Fibroblast of pulmonary artery (primary cell): ENCODE measurements around the gene WNT3A.

Source experiments
- DNase-seq: peaks from one replicate; pipeline ENCODE4 v3.0.0-alpha.2; 2010; ENCODE audit warnings: low read depth
- H3K4me3 ChIP-seq: replicated peaks from 2 replicates; pipeline ENCODE4 v1.5.1; 2011; ENCODE audit warnings: low read depth, mild to moderate bottlenecking, control low read depth, low read length, moderate library complexity
- TF ChIP-seq, protein P1 (sequence below): IDR thresholded peaks from 2 replicates; pipeline ENCODE4 v1.5.1; 2011; ENCODE audit warnings: mild to moderate bottlenecking, control low read depth, low read length, inconsistent platforms; ENCODE audit errors: missing control alignments

Gene WNT3A

GRCh38 chr1:228070851-228071250 lies 64.1 kb downstream of the WNT3A start:
- no peak overlapping the region for H3K4me3 ChIP-seq
- TF ChIP-seq, protein P1, sequence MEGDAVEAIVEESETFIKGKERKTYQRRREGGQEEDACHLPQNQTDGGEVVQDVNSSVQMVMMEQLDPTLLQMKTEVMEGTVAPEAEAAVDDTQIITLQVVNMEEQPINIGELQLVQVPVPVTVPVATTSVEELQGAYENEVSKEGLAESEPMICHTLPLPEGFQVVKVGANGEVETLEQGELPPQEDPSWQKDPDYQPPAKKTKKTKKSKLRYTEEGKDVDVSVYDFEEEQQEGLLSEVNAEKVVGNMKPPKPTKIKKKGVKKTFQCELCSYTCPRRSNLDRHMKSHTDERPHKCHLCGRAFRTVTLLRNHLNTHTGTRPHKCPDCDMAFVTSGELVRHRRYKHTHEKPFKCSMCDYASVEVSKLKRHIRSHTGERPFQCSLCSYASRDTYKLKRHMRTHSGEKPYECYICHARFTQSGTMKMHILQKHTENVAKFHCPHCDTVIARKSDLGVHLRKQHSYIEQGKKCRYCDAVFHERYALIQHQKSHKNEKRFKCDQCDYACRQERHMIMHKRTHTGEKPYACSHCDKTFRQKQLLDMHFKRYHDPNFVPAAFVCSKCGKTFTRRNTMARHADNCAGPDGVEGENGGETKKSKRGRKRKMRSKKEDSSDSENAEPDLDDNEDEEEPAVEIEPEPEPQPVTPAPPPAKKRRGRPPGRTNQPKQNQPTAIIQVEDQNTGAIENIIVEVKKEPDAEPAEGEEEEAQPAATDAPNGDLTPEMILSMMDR = no peak
- DNase-seq = no peak

DNA sequence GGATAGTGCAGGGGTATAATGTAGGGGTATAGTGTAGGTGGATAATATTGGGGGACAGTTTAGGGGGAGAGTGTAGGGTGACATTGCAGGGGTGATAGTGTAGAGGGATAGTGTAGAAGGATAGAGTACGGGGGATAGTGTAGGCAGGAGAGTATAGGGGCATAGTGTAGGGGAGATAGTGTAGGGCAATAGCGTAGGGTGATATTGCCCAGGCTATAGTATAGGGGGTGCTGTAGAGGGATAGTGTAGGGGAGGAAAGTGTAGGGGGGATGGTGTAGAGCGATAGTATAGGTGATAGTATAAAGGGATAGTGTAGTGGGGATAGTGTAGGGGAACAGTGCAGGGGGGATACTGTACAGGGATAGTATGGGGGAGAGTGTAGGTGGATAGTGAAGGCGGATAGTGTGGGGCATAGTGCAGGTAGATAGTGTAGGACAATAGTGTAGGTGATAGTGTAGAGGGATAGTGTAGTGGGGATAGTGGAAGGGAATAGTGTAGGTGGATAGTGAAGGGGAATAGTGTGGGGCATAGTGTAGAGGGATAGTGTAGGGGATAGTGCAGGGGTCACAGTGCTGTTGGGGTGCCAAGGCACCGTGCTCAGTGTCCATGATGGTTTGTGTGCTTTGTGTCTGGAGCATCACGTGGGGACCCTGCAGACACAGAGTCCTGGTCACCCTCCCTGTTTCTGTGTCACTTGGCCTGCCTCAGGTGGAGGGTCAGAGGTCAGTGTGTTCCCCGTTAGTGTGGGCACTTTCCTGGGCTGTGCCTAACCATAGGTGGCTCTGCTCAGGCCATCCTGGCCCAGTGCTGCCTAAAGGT lies 65.2 kb downstream of the WNT3A start:
- DNase-seq = no peak
- TF ChIP-seq, protein P1 = no peak
- no peak overlapping the region for H3K4me3 ChIP-seq

GRCh38 chr1:228072658-228073043 lies 65.9 kb downstream of the WNT3A start:
- H3K4me3 ChIP-seq = no peak overlapping the region
- no peak for DNase-seq
- TF ChIP-seq, protein P1 = no peak

DNA sequence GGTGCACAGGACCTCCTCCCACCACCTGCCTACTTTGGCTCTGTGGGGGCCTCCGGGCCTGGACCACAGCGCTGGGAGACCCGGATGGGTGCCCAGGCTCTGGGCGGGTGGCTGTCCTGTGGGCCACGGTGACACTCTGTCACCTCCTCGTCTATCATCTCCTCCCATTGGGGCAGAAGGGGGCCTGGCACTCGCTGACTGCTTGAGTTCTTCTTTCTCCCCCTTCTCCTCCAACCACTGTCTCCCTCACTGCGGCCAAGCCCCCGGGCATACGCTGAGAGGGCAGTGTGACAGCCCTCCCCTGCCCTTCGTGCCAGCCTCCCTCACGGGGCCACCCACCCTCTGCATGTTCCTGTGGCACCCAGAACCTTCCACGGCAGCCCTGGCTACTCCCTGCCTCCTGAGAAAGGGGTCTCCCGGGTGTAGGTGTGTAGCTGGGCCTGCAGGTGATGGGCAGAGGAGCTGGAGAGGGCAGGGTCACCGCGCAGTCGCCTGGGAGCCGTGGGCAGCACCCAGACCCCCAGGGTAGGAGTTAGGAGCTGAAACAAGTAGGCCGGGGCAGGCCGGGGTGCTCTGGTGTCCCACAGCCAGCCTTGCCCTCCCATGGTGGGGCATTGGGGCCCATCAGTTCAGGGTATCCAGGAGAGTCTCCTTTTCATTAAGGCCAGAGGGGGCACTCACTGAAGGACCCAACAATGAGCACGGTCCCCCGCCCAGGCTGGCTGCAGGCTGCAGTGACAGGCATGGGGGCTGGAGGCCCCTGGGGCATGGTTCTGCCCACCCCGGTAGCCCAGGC lies 66.5 kb downstream of the WNT3A start:
- no peak for DNase-seq
- no peak overlapping the region for H3K4me3 ChIP-seq
- TF ChIP-seq, protein P1 = no peak

DNA sequence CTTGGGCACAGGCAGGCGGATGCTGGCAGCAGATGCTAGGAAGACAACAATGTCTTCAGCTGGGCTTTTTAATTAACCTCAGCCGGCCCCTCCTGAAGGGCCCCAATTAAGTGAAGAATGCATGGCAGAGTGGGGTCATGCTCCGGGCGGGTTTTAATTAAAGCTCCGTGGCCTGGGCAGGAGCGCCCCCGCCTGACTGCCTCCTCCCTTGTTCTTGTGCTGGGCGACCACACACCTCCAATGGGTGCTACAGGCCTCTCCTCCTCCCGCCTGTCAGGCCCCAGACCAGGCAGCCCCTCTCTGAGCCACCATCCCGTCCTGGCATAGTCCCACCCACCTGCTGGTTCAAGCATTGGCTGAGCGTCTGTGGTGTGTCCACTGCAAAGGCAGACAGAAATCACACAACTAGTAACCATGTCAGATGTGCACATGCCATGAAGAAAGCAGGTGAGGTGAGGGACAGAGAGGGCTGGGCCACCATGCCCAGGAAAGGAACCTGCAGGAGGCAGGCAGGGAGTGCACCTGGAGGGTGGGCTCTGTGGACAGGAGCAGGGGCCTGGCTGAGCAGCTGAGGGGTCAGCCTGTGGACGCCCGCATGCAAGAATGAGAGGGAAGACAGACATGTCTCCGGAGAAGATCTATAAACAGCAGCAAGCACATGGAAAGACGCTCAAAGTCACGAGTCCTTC lies 67.2 kb downstream of the WNT3A start:
- H3K4me3 ChIP-seq = no peak overlapping the region

DNA sequence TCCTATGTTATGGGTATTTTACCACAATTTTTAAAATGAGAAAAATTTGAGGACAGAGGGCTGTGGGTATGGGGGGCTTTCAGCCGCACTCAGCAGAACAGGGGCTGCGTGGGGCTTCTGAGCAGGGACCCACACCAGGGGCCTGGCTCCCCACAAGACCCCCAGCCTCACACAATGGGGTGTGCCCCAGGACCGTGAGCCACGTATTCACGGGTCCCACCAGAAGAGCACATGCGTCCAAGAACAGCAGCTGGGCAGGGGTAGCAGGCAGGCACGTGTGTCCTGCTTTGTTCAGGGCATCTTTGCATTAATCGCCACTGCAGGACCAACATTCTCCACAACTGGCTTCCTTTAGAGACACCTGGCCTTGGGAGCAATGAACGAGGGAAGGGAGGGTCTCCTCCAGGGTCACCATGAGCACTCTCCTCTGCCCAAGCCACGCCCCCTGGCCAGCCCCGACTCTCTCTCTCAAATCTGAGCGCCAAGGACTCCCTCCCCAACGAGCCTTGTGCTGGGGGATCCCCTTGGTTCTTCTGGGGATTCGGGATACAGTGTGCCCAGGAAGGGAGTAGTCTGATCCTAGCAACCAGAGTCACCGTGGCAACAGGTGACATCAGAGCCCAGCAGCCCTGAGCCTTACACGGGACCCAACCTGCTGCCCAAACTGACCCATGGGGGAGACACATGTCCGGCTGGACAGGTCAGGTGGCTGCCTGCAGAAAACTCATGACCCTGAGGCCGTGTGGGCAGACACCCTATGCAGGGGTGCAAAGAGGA lies 68.3 kb downstream of the WNT3A start:
- H3K4me3 ChIP-seq = no peak overlapping the region
- DNase-seq = no peak
- TF ChIP-seq, protein P1 = no peak

More for the DNA sequence above, 67.2 kb downstream of the WNT3A start:
- TF ChIP-seq, protein P1 = peak; percentile 12
- no peak for DNase-seq
